Colon (tissue), 2 donors: Measurements from ENCODE around the gene USP6NL.
"Not testable (repeated sequence)": the region's sequence is repeated elsewhere in the genome, so short reads cannot be mapped to it uniquely, and the experiment has no call there.

Experiments
- FAIRE-seq: peaks from 2 replicates; lab custom pipeline; 2012; peaks lifted over from hg19 to GRCh38; lab: Jason Lieb, UNC
- donor health status: control.
- donor health status: control.

The USP6NL gene

GRCh38 chr10:11611248-11612020, at the start of gene USP6NL:
Gene USP6NL, minus strand, starts transcription at chr10:11611650. Its CDS starts 14,016 bp downstream, at chr10:11597634.
- no peak for FAIRE-seq

DNA sequence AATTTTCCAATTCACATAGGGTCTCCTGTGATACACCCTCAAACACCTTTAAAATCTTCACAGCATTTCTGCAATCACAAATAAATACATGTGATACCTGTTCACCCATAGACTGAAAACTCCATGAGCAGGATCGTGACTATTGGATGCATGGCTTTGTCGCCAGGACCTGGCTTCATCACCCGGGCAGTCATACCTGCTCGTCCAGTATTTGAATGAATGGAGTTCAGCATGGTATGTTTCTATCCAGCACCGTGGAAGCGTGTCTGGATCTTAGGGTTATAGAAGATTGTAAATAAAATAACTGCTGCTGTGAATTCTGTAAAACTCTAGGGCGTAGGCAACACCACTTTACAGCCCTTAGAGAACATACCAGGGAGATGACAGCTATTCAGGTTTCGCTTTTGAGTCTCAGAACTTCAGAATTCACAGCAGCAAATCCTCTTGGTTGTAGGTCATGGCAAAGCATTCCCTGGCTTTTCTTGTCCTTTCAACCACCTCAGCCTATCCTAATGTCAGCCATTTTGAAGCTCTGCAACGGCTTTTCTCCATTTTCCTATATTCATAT, 47.4 kb upstream of the USP6NL start:
- FAIRE-seq = no peak

DNA sequence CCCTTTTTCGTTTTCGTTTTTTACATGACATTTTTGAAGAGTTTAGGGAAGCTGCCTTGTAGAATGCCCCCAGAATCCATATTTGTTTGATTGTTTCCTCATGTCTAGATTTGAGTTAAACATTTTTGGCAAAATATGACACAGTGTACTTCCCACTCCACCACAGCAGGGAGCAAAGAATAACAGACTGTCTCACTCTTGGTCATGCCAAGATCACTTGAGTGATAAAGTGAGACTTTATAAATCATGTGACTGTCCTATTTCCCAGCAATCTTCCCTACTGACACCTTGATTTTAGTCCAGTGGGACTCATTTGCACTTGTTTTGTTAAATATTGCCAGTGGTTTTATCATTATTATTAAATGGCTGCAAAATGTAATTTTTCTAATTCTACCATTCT, 44.4 kb upstream of the USP6NL start:
- no peak for FAIRE-seq

GRCh38 chr10:11654659-11655058, 43.2 kb upstream of the USP6NL start:
- no peak for FAIRE-seq

GRCh38 chr10:11653758-11654471, 42.5 kb upstream of the USP6NL start:
- no peak for FAIRE-seq

DNA sequence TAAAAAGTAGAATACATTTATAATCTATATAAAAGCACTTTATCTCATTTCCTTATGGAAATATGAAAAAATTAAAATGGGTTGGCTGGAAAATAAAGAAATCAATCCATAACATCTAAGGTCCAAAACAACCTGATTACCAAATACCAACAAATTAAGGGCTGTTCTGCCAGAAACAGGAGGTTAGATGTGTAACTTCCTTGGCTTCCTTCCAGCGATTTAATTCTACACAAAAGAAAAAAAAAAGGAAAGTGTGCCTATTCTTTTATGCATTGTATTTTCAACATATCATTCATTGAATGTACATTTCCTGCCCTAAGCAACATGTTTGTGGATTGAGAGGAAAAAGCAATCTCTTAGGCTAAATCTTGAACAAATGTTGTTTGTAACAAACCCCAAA, 36.2 kb upstream of the USP6NL start:
- no peak for FAIRE-seq

- FAIRE-seq = no peak
These were observed 35.0 kb upstream of the USP6NL start for GRCh38 chr10:11646450-11646849.

- no peak for FAIRE-seq
These were observed 31.6 kb upstream of the USP6NL start for GRCh38 chr10:11643039-11643438.

DNA sequence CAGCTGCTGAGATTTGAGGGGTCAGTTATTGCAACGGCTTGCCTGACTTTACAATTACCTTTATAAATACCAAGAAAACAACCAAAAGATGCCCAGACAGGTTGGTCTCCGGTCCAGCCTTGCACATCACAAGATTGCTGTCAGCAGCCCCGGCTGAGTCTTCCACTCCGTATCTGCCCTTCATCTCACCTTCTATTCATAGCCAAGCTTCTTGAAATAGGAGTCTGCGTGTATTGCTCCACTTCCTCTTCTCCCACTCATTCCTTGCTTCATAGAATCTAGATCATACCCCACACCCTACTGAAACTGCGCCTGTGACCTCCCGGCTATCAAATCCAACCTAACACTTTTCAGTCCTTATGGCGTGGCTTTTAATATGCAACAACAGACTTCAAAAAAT, 31.1 kb upstream of the USP6NL start:
- no peak for FAIRE-seq

DNA sequence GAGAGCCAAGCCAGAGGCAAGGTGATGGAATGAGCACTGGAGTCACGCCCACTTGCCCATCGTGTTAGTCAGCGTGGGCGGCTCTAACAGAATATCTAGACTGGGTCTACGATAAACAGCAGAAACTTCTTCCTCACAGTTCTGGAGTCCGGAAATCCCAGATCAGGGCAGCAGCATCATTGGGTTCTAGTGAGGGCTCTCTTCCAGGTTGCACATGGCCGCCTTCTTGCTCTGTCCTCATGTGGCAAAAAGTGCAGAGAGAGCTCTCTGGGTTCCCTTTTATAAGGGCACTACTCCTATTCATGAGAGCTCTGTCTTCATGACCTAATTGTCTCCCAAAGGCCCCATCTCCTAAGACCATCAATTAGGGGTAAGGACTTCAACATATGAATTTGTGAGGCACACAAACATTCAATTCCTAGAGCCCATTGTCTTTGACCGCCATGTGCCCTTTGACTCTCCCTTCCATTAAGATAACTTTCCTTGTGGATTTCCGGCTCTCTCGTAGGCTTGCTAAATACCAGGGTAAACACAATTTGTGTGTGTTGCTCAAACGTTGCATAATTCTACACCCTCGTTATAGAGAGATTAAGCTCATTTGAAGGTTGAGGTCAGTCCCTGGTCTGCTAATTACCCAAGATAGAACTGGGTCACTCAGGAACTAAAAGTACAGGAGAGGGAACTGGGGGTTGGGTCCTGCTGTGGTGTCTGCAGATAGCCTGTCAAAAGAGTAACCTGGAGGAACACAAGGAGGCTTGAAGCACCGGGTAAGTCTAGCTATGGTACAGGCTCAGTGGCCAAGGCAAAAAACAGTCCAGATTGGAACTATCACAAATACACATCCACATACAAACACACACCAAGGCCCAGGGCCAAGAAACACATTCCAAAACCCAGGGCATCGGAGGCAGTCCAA, 28.7 kb upstream of the USP6NL start:
- no peak for FAIRE-seq

- FAIRE-seq = no peak
These were observed 27.9 kb upstream of the USP6NL start for GRCh38 chr10:11639362-11639761.

DNA sequence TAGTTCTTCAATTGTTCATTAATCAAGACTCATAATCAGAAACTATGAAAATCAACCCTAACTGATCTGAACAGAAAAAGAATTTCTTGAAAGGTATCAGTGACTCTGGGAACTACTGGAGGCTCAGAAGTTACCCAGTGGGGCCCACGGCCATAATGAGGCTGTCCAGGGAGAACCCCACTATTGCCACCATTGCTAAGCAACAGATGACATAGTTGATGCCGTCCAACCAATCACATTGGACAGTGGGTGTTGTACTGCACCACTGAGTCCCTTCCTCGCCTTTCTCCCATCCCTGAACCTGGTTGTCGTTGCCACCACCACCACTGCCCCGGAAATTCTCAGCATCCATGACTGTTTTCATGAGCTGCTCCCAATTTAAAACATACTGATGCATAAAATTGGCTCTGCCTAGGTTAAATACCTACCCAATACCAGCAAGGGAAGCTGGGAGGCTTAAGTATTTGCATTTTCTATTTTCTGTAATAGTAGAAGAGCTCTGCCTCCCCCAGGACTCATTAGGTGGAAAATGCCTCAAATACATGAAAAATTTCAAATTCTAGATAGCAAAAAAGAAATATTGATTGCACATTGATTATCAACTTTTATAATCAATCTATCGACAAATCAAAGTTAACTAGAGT, 26.7 kb upstream of the USP6NL start:
- no peak for FAIRE-seq

DNA sequence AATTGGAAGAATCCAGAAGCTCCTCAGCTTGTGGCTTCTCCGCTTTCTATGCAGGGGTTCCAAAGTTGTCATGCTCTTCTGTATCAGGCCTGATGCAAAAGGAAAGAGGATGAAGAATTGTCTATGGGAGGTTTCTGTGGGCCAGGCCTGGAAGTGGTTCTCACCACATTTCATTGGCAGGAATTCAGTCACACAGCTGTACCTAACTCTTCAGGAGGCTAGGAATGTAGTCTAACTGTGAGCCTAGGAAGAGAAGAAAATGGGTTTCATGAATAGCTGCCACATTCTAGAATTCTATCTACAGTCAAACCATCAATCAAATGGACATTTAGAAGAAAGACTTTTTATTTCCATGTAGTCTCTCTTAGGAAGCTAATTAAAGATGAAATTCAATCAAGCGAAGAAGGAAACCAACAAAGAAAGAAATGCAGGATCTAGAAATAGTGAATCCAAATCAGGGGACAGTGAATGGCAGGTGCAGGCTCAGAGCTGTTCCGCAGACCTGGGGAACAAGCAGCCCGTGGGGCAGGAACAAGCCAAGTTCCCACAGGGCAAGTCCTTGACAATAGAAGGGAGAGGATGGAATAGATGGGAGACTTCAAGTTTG, 25.4 kb upstream of the USP6NL start:
- FAIRE-seq = no peak

DNA sequence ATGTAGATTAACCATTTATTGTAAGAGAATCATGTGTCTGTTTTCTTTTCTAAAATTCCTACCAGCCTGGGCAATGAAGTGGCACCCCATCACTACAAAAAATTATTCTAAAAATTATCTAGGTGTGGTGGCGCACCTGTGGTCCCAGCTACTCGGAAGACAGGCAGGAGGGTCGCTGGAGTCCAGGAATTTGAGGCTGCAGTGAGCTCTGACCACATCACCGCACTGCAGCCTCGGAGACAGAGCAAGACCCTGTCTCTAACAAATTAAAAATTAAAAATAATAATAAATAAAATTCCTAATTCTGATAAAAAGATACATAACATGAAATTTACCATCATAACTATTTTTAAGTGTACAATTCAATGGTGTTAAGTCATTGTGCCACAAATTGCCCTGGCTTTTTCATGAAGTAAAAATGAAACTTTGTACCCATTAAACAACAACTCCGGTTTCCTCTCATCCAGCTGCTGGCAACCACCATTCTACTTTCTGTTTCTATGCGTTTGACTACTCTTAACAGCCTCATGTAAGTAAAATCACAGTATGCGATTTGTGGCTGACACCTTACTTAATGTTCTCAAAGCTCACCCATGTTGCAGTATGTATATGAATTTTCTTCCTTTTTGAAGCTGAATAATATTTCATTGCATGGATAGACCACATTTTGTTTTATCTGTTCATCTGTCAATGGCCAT, 20.6 kb upstream of the USP6NL start:
- no peak for FAIRE-seq

- FAIRE-seq = no peak
These were observed 19.8 kb upstream of the USP6NL start for GRCh38 chr10:11631291-11631690.

DNA sequence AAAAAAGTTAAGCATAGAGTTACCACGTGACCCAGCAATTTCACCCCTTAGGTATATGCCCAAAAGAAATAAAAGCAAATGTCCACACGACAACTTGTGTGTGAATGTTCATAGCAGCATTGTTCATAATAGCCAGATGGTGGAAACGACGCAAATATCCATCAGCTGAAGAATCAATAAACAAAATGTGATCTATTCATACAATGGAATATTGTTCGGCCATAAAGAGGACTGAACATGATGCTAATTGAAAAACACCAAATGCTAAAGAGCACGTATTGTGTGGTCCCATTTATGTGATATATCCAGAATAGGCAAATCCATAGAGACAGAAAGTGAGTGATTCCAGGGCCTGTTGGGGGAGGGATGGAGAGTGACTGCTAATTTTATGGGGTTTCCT, 18.3 kb upstream of the USP6NL start:
- FAIRE-seq = no peak

DNA sequence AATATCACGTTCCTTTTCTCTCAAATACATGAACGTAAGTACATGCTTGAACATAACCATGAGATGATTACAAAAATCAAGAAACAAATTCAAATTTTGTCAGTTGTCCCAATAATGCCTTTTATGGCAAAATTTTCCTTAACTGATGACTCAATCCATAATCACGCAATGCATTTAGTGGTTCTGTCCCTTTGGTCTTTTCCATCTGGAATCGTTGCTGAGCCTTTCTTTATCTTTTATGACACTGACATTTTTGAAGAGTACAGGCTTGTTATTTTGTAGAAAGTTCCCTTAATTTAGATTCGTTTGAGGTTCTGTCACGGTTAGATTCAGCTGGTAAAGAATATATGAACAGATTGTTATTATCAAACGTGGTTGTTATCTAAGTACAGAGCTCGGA, 16.5 kb upstream of the USP6NL start:
- FAIRE-seq = not testable (repeated sequence)

GRCh38 chr10:11626071-11626470, 14.6 kb upstream of the USP6NL start:
- FAIRE-seq = no peak

- FAIRE-seq = no peak
These were observed 13.7 kb upstream of the USP6NL start for GRCh38 chr10:11625019-11625735.

DNA sequence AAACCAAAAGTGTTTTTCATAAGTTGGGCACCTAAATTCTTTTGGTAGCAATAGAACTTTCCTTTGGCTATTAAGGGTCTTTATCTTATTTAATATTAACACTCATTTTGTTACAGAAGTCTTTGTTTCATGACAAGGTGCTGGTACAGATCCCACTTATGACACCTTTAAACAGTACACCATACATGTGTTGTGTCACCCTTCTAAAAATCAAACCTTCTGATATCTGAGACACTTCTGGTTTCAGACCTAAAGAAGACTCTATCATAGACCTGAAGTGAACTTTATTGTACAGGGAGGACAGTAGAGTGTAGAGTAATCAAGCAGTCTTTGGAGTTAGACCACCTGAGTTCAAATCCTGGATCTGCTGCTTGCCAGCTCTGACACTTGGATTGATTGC, 5.8 kb upstream of the USP6NL start:
- FAIRE-seq = no peak
